Ramos (cell line): ENCODE data around the gene PACS1.
"Not testable (repeated sequence)": the region's sequence is repeated elsewhere in the genome, so short reads cannot be mapped to it uniquely, and the experiment has no call there.

ENCODE experiments used
- in situ Hi-C: fragments of 300-500 bp; cut with MboI; formaldehyde crosslinking; loops from one replicate; pipeline ENCODE4 v1.14.3; 2022; ENCODE audit warnings: low sequenced_read_pairs; ENCODE audit not compliant: unreplicated experiment

The PACS1 gene

GRCh38 chr11:66069715-66070603, at the start of gene PACS1:
TSS of gene PACS1 (plus strand) at chr11:66070272. CDS start at chr11:66070487, 215 bp downstream.
- in situ Hi-C loops = loop anchor here (5.0 kb wide), 1 partner anchor 62 kb away; no protein-coding TSS in a partner anchor

GRCh38 chr11:66020618-66021357, 49.3 kb upstream of the PACS1 start:
- in situ Hi-C loops = no loop called here

GRCh38 chr11:66022401-66023185, 47.5 kb upstream of the PACS1 start:
- in situ Hi-C loops = no loop called here

GRCh38 chr11:66023186-66023440, 47.0 kb upstream of the PACS1 start:
- in situ Hi-C loops = not testable (repeated sequence)

GRCh38 chr11:66026017-66026529, 44.0 kb upstream of the PACS1 start, which contains the start of gene CATSPER1:
TSS of gene CATSPER1 (minus strand) at chr11:66026479. CDS start at chr11:66026379, 100 bp downstream.
- in situ Hi-C loops = no loop called here

- in situ Hi-C loops = no loop called here
Measured at GRCh38 chr11:66032957-66033735, 36.9 kb upstream of the PACS1 start.

GRCh38 chr11:66035653-66036333, 34.3 kb upstream of the PACS1 start:
- in situ Hi-C loops = no loop called here

GRCh38 chr11:66036334-66036710, 33.8 kb upstream of the PACS1 start:
- in situ Hi-C loops = no loop called here

- in situ Hi-C loops = no loop called here
Measured at GRCh38 chr11:66037327-66037726, 32.7 kb upstream of the PACS1 start.

- in situ Hi-C loops = no loop called here
Measured at GRCh38 chr11:66039765-66040164, 30.3 kb upstream of the PACS1 start.

- in situ Hi-C loops = no loop called here
Measured at GRCh38 chr11:66042227-66042995, 27.7 kb upstream of the PACS1 start.

GRCh38 chr11:66042996-66043906, 26.8 kb upstream of the PACS1 start:
- in situ Hi-C loops = no loop called here

- in situ Hi-C loops = no loop called here
Measured at GRCh38 chr11:66044757-66045156, 25.3 kb upstream of the PACS1 start.

GRCh38 chr11:66045177-66045639, 24.9 kb upstream of the PACS1 start:
- in situ Hi-C loops = no loop called here

GRCh38 chr11:66046901-66047300, 23.2 kb upstream of the PACS1 start:
- in situ Hi-C loops = no loop called here

GRCh38 chr11:66047541-66048365, 22.3 kb upstream of the PACS1 start:
- in situ Hi-C loops = no loop called here
